H1 (cell line): Measurements from ENCODE around the gene TTLL9. TPM values are rescaled to one million over a fixed set of nuclear protein-coding genes. Genes with fewer than 3 reads are reported as not detected.
A peak's percentile ranks its signal among the peaks of the same experiment; 100 is the strongest.

Experiments used
- EP300 ChIP-seq, 2 experiments: IDR thresholded peaks; 1 replicate in 1 of 2; 2 replicates in 1 of 2; pipeline ENCODE4 v1.6.1; 2011 to 2012; ENCODE audit warnings: low read depth in 2 of 2, low read length in 2 of 2, mild to moderate bottlenecking in 2 of 2, borderline replicate concordance in 1 of 2, inconsistent platforms in 1 of 2, moderate library complexity in 1 of 2
- EZH2 ChIP-seq: fragments of 200-600 bp; sonication (generic); IDR thresholded peaks from 2 replicates; pipeline ENCODE4 v1.7.1; 2012; ENCODE audit warnings: low read depth, mild to moderate bottlenecking, moderate library complexity, low read length, inconsistent platforms; ENCODE audit not compliant: severe bottlenecking
- JUND ChIP-seq: IDR thresholded peaks from 2 replicates; pipeline ENCODE4 v1.6.1; 2011; ENCODE audit warnings: mild to moderate bottlenecking, improper control_type of control experiment, low read length
- KDM4A ChIP-seq: IDR thresholded peaks from one replicate; pipeline ENCODE4 v1.7.1; 2012; ENCODE audit warnings: low read depth, mild to moderate bottlenecking, moderate library complexity, low read length, inconsistent platforms; ENCODE audit not compliant: severe bottlenecking
- KDM5A ChIP-seq: fragments of 200-600 bp; IDR thresholded peaks from 2 replicates; pipeline ENCODE4 v1.7.1; 2012; ENCODE audit warnings: mild to moderate bottlenecking, low read length, inconsistent platforms, mixed read lengths
- NRF1 ChIP-seq: IDR thresholded peaks from 2 replicates; pipeline ENCODE4 v1.6.1; 2011; ENCODE audit warnings: mild to moderate bottlenecking, low read depth, low read length, improper control_type of control experiment
- RAD21 ChIP-seq, 2 experiments: IDR thresholded peaks in 1 of 2; conservative IDR thresholded peaks in 1 of 2; 2 replicates each; pipeline ENCODE4 v1.6.1; 2011; ENCODE audit warnings: low read depth in 2 of 2, low read length in 2 of 2, improper control_type of control experiment in 1 of 2, inconsistent platforms in 1 of 2, mild to moderate bottlenecking in 1 of 2, moderate library complexity in 1 of 2
- SIN3A ChIP-seq, 2 experiments: IDR thresholded peaks in 1 of 2; conservative IDR thresholded peaks in 1 of 2; 2 replicates each; pipeline ENCODE4 v1.6.1; 2011 to 2012; ENCODE audit warnings: low read length in 2 of 2, improper control_type of control experiment in 1 of 2, low read depth in 1 of 2, mild to moderate bottlenecking in 1 of 2
- USF2 ChIP-seq: IDR thresholded peaks from 2 replicates; pipeline ENCODE4 v1.6.1; 2011; ENCODE audit warnings: low read length, improper control_type of control experiment
- polyA plus RNA-seq, 7 experiments: library from polyadenylated mRNA; depleted of rRNA in 3 of 7; stranded (reverse) in 5 of 7; unstranded in 2 of 7; fragments of >200 nt in 5 of 7; fragments of 200-250 nt in 2 of 7; gene quantifications; 1 replicate in 5 of 7; 2 replicates in 1 of 7; 4 replicates in 1 of 7; pipeline versions ENCODE4 v1.2.1 to v1.2.3, GENCODE V29; 2011 to 2013; ENCODE audit warnings: missing spikeins in 2 of 7, mixed read lengths in 2 of 7
- total RNA-seq: library from RNA; stranded (reverse); fragmentation: NEBNext Ultra II Directional; extraction: Animal tissue kit (Norgen Biotek cat#: 25700); gene quantifications from 2 replicates; pipeline ENCODE4 v1.2.1, GENCODE V29; 2021

Gene TTLL9
- total and polyA plus RNA-seq, 2 of the 8 experiments (the other 6 are each of a cell fraction or from before 2014, with no cell fraction given) = 0.06 TPM; not detected in 1

- TF ChIP-seq SIN3A (conservative IDR thresholded peaks at IDR 0.05 in 1 of 2, IDR thresholded peaks at IDR 0.05 in 1 of 2; ENCODE audit: low read depth in 1 of 2, low read length in 2 of 2) (peak; percentile 88 to 99; a peak in 3 of 4 replicates), KDM5A (no peak), EZH2 (no peak), KDM4A (peak; percentile 49), JUND (no peak), NRF1 (peak; percentile 75), USF2 (peak; percentile 46; the same call in 1 of the 2 replicates), EP300 (IDR thresholded peaks at IDR 0.05; ENCODE audit: borderline replicate concordance in 1 of 2, low read depth in 2 of 2, low read length in 2 of 2) (peak in 1 of 2 experiments; percentile 45; a peak in 1 of 3 replicates), RAD21 (IDR thresholded peaks at IDR 0.05 in 1 of 2, conservative IDR thresholded peaks at IDR 0.05 in 1 of 2; ENCODE audit: low read depth in 2 of 2, low read length in 2 of 2) (peak; percentile 48 to 59; a peak in 3 of 4 replicates)
These were observed 8.9 kb downstream of the TTLL9 start (continued) for GRCh38 chr20:31879143-31879987.
